ENCODE measurements around the gene DUOX1.
A peak's percentile ranks its signal among the peaks of the same experiment; 100 is the strongest.

Gene DUOX1

DNA sequence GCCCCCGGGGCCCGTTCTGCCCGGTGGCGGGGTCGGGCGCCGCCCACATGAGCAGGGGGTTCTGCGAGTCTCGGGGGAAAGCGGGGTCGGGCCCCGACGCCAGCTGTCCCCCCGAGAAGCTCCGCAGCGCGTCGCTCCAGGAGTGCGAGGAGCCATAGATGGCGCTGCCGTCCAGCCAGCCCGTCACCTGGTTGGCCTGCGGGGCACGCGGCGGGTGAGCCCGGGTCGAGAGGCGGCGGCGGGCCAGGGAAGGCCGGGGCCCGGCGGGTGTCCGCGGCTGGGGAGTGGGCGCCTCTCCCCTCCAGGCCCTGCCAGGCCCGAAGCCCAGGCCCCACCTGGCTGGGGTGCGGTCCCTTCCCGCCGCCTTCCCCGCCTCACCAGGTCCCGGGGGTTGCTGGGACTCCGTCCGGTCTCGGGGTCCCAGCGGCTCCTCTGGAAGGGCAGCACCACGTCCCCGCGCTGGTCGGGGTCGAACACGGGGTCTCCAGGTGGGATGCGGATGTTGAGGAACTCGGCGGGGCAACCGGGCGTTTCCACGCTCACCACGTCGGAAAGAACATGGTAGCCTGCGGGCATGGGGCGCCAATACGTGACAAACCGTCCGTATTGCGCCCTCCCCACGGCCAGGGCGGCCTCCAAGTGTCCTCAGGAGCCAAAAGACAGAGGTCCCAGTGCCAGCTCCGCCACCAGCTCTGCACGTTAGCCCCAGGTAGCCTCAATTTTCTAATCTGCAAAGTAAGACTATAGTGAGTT is 18.2 kb upstream of the DUOX1 start:
- Histone ChIP-seq H3K4me1 (ENCODE audit: control insufficient read depth in 1 of 2, insufficient read depth in 2 of 2, low read length in 2 of 2) (no peaks in the 10 kb centered on the region), H3K36me3 (ENCODE audit: control insufficient read depth in 1 of 2, insufficient read depth in 2 of 2, low read length in 2 of 2) (no peaks in the 10 kb centered on the region), H2BK5ac (ENCODE audit: low read depth, low read length, poor library complexity) (no peak overlapping the region), H4K12ac (ENCODE audit: low read depth, low read length) (no peak overlapping the region), H4K8ac (ENCODE audit: low read depth, low read length) (no peak overlapping the region), H3K4me2 (ENCODE audit: low read length) (no peak overlapping the region), H3K4ac (ENCODE audit: low read depth, low read length) (no peak overlapping the region), H2AFZ (ENCODE audit: insufficient read depth, low read length, poor library complexity) (no peak overlapping the region), H3K79me1 (ENCODE audit: low read length) (no peaks in the 10 kb centered on the region), H3K27ac (ENCODE audit: low read depth, low read length) (no peak overlapping the region), H3K14ac (ENCODE audit: low read length) (no peak overlapping the region), H3K18ac (ENCODE audit: low read length) (no peak overlapping the region), H2AK5ac (ENCODE audit: low read length) (no peak overlapping the region), H3K9ac (ENCODE audit: low read length) (no peak overlapping the region), H2BK120ac (ENCODE audit: insufficient read depth, low read length, poor library complexity) (no peak overlapping the region), H3K27me3 (ENCODE audit: insufficient read depth, low read length) (peaks cover 68% of the 10 kb centered on the region), H3K9me3 (ENCODE audit: insufficient read depth, low read depth, low read length) (no peaks in the 10 kb centered on the region), H4K91ac (ENCODE audit: low read depth, low read length) (no peak overlapping the region), H2BK12ac (ENCODE audit: low read length) (no peak overlapping the region), H3K79me2 (ENCODE audit: control insufficient read depth, insufficient read depth, low read length, poor library complexity) (no peaks in the 10 kb centered on the region), H3K23ac (ENCODE audit: low read length) (no peak overlapping the region), H3K4me3 (ENCODE audit: low read depth, low read length) (no peak overlapping the region)
- WGBS (ENCODE audit: extremely low coverage, insufficient coverage, insufficient read length), result no CpG with 5 or more reads among the region's 71 CpGs
- DNase-seq, result no peak

DNA sequence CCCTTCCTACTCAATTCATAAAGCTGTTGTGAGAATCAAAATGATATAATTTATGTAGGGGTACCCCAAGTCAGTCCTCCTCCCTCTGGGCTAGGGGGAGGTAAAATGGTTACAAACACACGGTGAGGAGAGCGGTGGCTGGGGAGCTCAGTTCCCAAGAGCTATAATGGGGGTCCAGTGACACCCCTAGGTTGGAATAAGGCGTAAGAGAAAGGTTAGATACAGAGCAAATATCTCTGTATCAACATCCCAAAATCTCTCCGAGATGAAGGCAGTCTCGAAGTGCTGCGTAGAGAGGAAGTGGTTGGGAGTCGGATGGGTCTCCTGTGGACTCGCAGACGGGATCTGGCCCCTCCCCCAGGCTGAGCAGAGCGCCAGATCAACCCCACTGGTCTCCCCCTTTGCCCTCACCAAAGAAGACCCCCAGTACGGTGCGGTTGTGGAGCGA is 17.6 kb upstream of the DUOX1 start:
- no CpG with 5 or more reads among the region's 13 CpGs for WGBS (ENCODE audit: extremely low coverage, insufficient coverage, insufficient read length)
- no peak overlapping the region for H3K9ac ChIP-seq (ENCODE audit: low read length)
- H2BK12ac ChIP-seq (ENCODE audit: low read length), result no peak overlapping the region
- H3K79me2 ChIP-seq (ENCODE audit: control insufficient read depth, insufficient read depth, low read length, poor library complexity), result no peaks in the 10 kb centered on the region
- no peak overlapping the region for H2AFZ ChIP-seq (ENCODE audit: insufficient read depth, low read length, poor library complexity)
- no peak overlapping the region for H4K91ac ChIP-seq (ENCODE audit: low read depth, low read length)
- H3K4me1 ChIP-seq (ENCODE audit: control insufficient read depth in 1 of 2, insufficient read depth in 2 of 2, low read length in 2 of 2), result no peaks in the 10 kb centered on the region
- H2BK120ac ChIP-seq (ENCODE audit: insufficient read depth, low read length, poor library complexity), result no peak overlapping the region
- peaks cover 74% of the 10 kb centered on the region for H3K27me3 ChIP-seq (ENCODE audit: insufficient read depth, low read length)
- H2BK5ac ChIP-seq (ENCODE audit: low read depth, low read length, poor library complexity), result no peak overlapping the region
- peak overlapping the region; percentile 2 for H3K4me2 ChIP-seq (ENCODE audit: low read length)
- no peaks in the 10 kb centered on the region for H3K79me1 ChIP-seq (ENCODE audit: low read length)
- no peak overlapping the region for H3K14ac ChIP-seq (ENCODE audit: low read length)
- no peak for DNase-seq
- no peak overlapping the region for H2AK5ac ChIP-seq (ENCODE audit: low read length)
- H3K4me3 ChIP-seq (ENCODE audit: low read depth, low read length), result no peak overlapping the region
- no peak overlapping the region for H3K23ac ChIP-seq (ENCODE audit: low read length)
- H4K12ac ChIP-seq (ENCODE audit: low read depth, low read length), result no peak overlapping the region
- no peak overlapping the region for H3K27ac ChIP-seq (ENCODE audit: low read depth, low read length)
- H3K9me3 ChIP-seq (ENCODE audit: insufficient read depth, low read depth, low read length), result no peaks in the 10 kb centered on the region
- H3K36me3 ChIP-seq (ENCODE audit: control insufficient read depth in 1 of 2, insufficient read depth in 2 of 2, low read length in 2 of 2), result no peaks in the 10 kb centered on the region
- H4K8ac ChIP-seq (ENCODE audit: low read depth, low read length), result no peak overlapping the region
- H3K18ac ChIP-seq (ENCODE audit: low read length), result no peak overlapping the region
- H3K4ac ChIP-seq (ENCODE audit: low read depth, low read length), result no peak overlapping the region

DNA sequence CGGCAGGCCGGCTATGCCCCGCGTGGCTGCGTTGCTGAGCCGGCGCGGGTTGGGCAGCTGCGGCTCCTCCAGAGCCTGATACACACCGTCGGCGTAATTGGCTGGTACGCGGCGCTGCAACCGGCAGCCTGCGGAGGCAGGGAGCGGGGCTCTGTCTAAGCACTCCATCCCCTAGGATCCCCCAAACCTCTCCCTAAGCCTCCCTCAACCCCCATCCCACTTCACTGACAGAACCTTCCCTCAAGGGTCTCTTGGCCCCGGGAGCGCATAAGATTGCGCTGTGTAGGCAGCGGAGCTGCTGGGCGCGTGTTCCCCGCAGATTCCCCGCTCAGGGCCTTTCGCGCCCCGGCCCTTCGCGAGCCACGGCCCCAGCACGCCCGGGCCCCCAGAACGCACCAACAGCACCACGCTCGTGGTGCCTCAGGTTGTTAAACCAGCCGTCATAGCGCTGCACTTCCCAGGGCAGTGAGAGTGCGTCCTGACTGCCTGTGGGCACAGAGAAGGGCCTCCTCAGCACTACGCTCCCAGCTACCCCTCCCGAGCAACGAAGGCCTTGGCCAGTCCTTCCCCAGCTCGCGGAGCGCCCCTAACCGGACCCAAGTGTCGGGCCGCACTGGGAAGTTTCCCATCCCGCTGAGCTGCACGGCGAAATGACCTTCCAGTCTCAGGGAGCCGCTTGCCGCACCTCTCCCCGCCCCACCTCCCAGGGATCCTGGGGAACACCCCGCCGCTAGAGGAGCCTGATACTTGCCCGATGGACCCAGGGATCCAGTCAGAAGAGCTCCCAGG is 17.0 kb upstream of the DUOX1 start:
- Histone ChIP-seq H3K4ac (ENCODE audit: low read depth, low read length) (no peak overlapping the region), H2AFZ (ENCODE audit: insufficient read depth, low read length, poor library complexity) (no peak overlapping the region), H4K91ac (ENCODE audit: low read depth, low read length) (no peak overlapping the region), H4K12ac (ENCODE audit: low read depth, low read length) (no peak overlapping the region), H3K23ac (ENCODE audit: low read length) (no peak overlapping the region), H3K4me2 (ENCODE audit: low read length) (peak overlapping the region; percentile 2), H3K4me1 (ENCODE audit: control insufficient read depth in 1 of 2, insufficient read depth in 2 of 2, low read length in 2 of 2) (peaks cover 3% of the 10 kb centered on the region in 2 experiments), H4K8ac (ENCODE audit: low read depth, low read length) (no peak overlapping the region), H3K27ac (ENCODE audit: low read depth, low read length) (no peak overlapping the region), H3K18ac (ENCODE audit: low read length) (no peak overlapping the region), H3K79me2 (ENCODE audit: control insufficient read depth, insufficient read depth, low read length, poor library complexity) (no peaks in the 10 kb centered on the region), H3K9me3 (ENCODE audit: insufficient read depth, low read depth, low read length) (peaks cover 1% of the 10 kb centered on the region), H2BK120ac (ENCODE audit: insufficient read depth, low read length, poor library complexity) (no peak overlapping the region), H2BK12ac (ENCODE audit: low read length) (no peak overlapping the region), H2AK5ac (ENCODE audit: low read length) (no peak overlapping the region), H3K4me3 (ENCODE audit: low read depth, low read length) (no peak overlapping the region), H3K14ac (ENCODE audit: low read length) (no peak overlapping the region), H3K9ac (ENCODE audit: low read length) (no peak overlapping the region), H3K79me1 (ENCODE audit: low read length) (no peaks in the 10 kb centered on the region), H2BK5ac (ENCODE audit: low read depth, low read length, poor library complexity) (no peak overlapping the region), H3K36me3 (ENCODE audit: control insufficient read depth in 1 of 2, insufficient read depth in 2 of 2, low read length in 2 of 2) (no peaks in the 10 kb centered on the region), H3K27me3 (ENCODE audit: insufficient read depth, low read length) (peaks cover 80% of the 10 kb centered on the region)
- no CpG with 5 or more reads among the region's 58 CpGs for WGBS (ENCODE audit: extremely low coverage, insufficient coverage, insufficient read length)
- DNase-seq, result no peak

DNA sequence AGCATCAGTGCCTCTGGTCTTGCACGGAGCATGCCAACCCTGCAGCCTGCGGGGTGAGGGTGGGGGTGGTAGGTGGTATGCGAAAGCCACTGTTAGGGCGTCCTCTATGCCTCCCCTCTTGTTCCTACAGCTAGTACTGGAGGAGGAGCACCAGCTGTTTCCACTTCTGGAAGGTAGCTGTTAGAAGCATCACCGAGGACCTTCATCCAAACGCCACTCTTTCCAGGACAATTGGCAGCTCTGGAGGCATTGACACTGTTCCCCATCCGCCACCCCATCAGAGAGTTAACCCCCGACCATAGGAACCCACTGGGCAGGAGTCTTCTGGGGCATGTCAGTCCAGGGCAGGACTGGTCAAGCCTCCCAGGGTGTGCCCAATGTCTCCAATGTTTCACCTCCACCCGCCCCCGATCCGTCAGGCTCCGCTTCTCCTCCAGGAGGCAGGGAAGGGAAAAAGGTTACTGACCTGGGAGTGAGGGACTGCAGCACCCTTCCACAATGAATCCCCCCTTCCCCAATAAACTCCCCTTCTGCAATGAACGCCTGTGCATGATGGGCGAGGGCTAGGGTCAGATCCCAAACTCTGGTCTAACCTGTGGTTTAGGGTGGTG is 16.3 kb upstream of the DUOX1 start:
- H3K23ac ChIP-seq (ENCODE audit: low read length), result no peak overlapping the region
- H3K36me3 ChIP-seq (ENCODE audit: control insufficient read depth in 1 of 2, insufficient read depth in 2 of 2, low read length in 2 of 2), result no peaks in the 10 kb centered on the region
- H2AK5ac ChIP-seq (ENCODE audit: low read length), result no peak overlapping the region
- no peak overlapping the region for H2BK5ac ChIP-seq (ENCODE audit: low read depth, low read length, poor library complexity)
- no peak overlapping the region for H3K9ac ChIP-seq (ENCODE audit: low read length)
- H4K91ac ChIP-seq (ENCODE audit: low read depth, low read length), result no peak overlapping the region
- no peak overlapping the region for H2BK120ac ChIP-seq (ENCODE audit: insufficient read depth, low read length, poor library complexity)
- H3K18ac ChIP-seq (ENCODE audit: low read length), result no peak overlapping the region
- H3K27me3 ChIP-seq (ENCODE audit: insufficient read depth, low read length), result peaks cover 81% of the 10 kb centered on the region
- H3K79me2 ChIP-seq (ENCODE audit: control insufficient read depth, insufficient read depth, low read length, poor library complexity), result no peaks in the 10 kb centered on the region
- no CpG with 5 or more reads among the region's 14 CpGs for WGBS (ENCODE audit: extremely low coverage, insufficient coverage, insufficient read length)
- no peaks in the 10 kb centered on the region for H3K79me1 ChIP-seq (ENCODE audit: low read length)
- H3K4ac ChIP-seq (ENCODE audit: low read depth, low read length), result no peak overlapping the region
- H3K4me2 ChIP-seq (ENCODE audit: low read length), result no peak overlapping the region
- no peak overlapping the region for H4K12ac ChIP-seq (ENCODE audit: low read depth, low read length)
- no peak overlapping the region for H2BK12ac ChIP-seq (ENCODE audit: low read length)
- H3K14ac ChIP-seq (ENCODE audit: low read length), result no peak overlapping the region
- no peak overlapping the region for H2AFZ ChIP-seq (ENCODE audit: insufficient read depth, low read length, poor library complexity)
- H3K27ac ChIP-seq (ENCODE audit: low read depth, low read length), result no peak overlapping the region
- no peak overlapping the region for H3K4me3 ChIP-seq (ENCODE audit: low read depth, low read length)
- DNase-seq, result no peak
- peaks cover 2% of the 10 kb centered on the region for H3K9me3 ChIP-seq (ENCODE audit: insufficient read depth, low read depth, low read length)
- no peak overlapping the region for H4K8ac ChIP-seq (ENCODE audit: low read depth, low read length)
- peaks cover 4% of the 10 kb centered on the region in 2 experiments for H3K4me1 ChIP-seq (ENCODE audit: control insufficient read depth in 1 of 2, insufficient read depth in 2 of 2, low read length in 2 of 2)

All from trophoblast cell (in vitro differentiated cells and primary cell).